HuH-7 (cell line): ENCODE measurements around the gene CUEDC2.
A peak's percentile ranks its signal among the peaks of the same experiment; 100 is the strongest.

ENCODE experiments used
- DNase-seq: peaks from one replicate; pipeline ENCODE4 v3.0.0; 2011; ENCODE audit warnings: low spot score

The CUEDC2 gene

GRCh38 chr10:102409604-102410428 lies 22.6 kb downstream of the CUEDC2 start:
- no peak for DNase-seq

- DNase-seq = no peak
Observed at GRCh38 chr10:102408728-102409603, 23.4 kb downstream of the CUEDC2 start.

DNA sequence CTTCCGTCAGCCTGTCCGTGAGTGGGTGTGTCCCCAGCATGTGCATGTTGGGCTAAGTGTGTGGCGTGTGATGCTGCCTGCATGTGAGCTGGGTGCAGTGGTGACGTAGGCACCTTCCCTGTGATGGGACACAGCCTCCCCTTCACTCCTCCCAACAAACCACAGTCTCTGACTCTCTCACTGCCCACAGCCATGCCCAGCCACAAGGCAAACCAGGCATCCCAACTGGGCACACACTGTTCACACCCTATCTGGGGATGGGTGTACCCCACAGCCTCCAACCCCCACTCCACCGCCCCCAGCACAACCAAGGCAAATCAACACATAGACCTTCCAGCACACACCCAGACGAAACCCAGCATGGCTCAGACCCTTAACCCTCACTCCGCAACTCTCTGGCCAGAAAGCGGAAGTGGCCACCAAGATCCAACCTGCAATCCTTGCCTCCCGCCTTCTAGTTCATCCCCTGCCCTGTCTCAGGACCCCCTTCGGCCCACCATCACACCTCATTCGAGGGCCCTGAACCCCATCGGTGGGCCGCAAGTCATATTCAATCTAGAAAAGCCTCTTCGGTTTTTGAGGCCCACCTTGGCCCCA lies 24.1 kb downstream of the CUEDC2 start:
- DNase-seq = no peak

DNA sequence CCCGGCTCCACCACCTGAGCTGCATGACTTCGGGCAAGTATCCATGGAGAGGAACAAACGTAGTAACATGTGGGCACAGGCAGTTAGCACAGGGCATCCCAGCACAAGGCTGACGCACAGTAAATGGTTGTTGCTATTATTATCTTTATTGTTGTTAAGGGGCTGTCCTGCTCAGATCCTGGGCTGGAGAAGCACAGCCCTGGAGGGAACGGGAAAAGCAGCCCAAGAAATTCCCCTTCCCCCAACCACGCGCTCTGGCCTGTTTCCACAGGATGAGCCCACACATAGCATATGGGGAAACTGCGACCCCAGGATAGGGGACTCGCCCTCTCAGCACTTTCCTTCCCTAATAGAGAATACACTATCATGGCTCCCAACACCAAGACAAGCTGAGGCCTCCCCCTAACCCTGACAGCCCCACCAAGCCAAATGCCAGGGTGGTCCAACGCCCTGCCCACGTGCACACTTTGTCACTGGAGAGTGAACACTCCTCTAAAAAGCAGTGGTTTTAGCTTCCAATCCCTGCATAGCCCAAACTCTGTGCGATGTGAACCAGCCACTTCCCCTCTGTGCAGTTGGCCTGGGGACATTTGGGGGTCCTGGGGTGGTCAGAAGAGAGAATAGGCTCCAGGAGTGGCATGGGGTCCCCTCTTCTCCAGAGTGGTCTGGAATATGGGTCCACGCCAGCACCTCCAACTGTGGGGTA lies 24.8 kb downstream of the CUEDC2 start:
- DNase-seq = no peak

GRCh38 chr10:102406815-102407214 lies 25.6 kb downstream of the CUEDC2 start:
- DNase-seq = no peak

DNA sequence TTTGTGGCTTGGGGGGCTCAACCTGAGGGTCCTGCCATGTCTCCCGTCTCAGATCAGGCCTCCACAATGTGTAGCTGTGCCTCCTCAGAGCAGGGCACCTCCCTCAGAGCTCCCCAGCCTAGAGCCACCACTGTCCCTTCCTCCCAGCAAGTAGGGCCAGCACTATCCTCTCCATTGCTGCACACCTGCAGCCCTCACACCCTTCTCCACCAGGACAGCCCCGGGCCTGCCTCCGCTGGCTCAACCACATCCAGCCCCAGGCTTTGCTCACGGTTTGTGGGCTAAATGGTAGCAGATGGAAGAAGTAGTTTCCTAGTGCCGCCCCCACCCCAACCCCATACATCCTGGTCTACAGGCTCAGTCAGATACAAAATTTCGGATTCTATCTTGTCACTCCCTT lies 26.7 kb downstream of the CUEDC2 start:
- no peak for DNase-seq

DNA sequence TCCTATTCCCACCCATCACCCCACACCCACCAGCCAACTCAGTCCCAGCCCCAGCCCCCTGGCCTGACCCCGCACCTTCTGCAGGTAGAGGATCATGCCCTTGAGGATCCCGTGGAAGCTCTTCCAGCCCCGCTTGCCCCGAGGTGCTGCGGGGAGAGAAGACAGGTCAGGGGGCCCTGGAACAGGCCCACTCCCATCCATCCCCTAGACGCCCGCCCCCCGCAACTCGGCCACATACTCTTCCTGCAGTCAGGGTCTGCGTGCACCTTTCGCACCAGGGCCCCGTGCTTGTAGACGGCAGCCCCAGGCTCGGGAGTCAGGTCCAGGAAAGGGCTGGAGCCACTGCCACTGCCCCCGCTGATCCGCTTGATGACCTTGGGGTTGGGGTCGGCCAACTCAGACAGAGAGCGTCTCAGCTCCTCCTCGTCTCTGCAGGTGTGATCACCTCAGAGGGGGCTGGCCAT lies 27.2 kb downstream of the CUEDC2 start:
- no peak for DNase-seq

DNA sequence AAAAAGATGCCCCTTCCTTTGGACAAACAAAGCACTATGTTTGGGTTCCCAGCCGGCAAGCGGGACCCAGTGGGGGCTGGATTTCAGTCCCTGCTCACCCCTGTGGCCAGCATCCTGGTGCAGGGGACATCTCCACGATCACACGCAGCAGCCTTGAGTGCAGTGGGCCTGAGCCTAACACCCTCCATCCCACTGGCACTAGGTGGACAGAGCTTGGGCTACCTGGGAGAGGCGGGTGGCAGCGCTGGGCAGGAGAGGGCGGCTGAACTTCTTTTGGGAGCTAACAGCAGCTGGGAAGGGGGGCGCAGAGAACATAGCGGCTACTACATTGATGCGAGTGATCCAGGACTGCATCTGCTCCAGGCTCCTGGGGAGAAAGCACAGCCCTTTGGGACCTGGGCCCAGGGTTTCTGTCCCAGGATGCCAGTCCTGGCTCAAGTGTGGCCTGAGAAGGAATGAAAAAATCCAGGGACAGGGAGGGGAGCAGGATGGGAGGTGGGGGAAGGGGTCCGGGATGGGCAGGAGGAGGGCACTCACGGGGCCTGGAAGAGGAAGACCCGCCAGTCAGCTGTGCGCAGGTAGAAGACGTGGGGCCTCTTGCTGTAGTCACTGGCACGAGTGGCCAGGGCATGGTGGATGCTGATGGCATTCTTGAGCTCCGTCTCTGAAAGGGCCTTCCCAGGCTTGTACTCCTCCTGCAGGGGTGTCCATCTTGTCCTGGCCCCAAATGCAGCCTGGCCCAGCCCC lies 27.8 kb downstream of the CUEDC2 start:
- DNase-seq = no peak

GRCh38 chr10:102403115-102403514 lies 29.3 kb downstream of the CUEDC2 start:
- no peak for DNase-seq

DNA sequence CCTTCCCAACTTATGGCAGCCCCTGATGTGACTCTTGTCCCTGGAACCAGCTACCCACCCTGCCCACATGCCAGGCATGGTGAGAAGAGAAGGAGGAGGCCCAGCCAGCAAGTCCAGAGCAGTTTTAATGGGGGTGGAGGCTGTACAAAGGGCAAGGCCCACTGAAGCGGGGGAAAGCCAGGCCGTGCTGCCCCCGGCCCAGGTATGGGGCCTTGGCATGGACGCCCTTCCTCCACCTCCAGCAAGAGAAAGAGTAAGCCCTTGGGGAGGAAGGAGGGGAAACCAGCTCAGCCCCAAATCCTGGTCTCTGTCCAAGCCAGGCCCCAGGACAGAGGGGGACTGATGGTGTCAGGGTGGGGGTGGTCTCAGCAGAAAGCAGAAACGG lies 29.9 kb downstream of the CUEDC2 start:
- DNase-seq = no peak

- no peak for DNase-seq
Observed at GRCh38 chr10:102401735-102402511, 30.5 kb downstream of the CUEDC2 start.

- no peak for DNase-seq
Observed at GRCh38 chr10:102401342-102401654, 31.1 kb downstream of the CUEDC2 start.

- no peak for DNase-seq
Observed at GRCh38 chr10:102400598-102401341, 31.6 kb downstream of the CUEDC2 start.

GRCh38 chr10:102400076-102400475 lies 32.3 kb downstream of the CUEDC2 start:
- no peak for DNase-seq

GRCh38 chr10:102399217-102400021 lies 33.0 kb downstream of the CUEDC2 start:
- DNase-seq = peak; percentile 81

- DNase-seq = no peak
Observed at GRCh38 chr10:102398172-102399020, 34.0 kb downstream of the CUEDC2 start.

GRCh38 chr10:102397222-102398171 lies 34.9 kb downstream of the CUEDC2 start:
- DNase-seq = no peak
